Thyroid gland (tissue), 4 donors: Measurements from ENCODE around the gene ZNF432.

Source experiments
- CTCF ChIP-seq, 6 experiments: fragments of 200-600 bp in 3 of 6; fragments of 450-650 bp in 3 of 6; sonication (generic) in 3 of 6; IDR thresholded peaks; one replicate each; pipeline ENCODE4 v1.5.1; 2016 to 2019; ENCODE audit warnings: antibody characterized with exemption in 6 of 6, mild to moderate bottlenecking in 2 of 6, inconsistent platforms in 1 of 6, moderate library complexity in 1 of 6
- POLR2A ChIP-seq, 2 donors: fragments of 450-650 bp; IDR thresholded peaks; one replicate each; pipeline ENCODE4 v1.6.1; 2017; ENCODE audit warnings: antibody characterized with exemption in 2 of 2, mild to moderate bottlenecking in 2 of 2, moderate library complexity in 1 of 2

DNA sequence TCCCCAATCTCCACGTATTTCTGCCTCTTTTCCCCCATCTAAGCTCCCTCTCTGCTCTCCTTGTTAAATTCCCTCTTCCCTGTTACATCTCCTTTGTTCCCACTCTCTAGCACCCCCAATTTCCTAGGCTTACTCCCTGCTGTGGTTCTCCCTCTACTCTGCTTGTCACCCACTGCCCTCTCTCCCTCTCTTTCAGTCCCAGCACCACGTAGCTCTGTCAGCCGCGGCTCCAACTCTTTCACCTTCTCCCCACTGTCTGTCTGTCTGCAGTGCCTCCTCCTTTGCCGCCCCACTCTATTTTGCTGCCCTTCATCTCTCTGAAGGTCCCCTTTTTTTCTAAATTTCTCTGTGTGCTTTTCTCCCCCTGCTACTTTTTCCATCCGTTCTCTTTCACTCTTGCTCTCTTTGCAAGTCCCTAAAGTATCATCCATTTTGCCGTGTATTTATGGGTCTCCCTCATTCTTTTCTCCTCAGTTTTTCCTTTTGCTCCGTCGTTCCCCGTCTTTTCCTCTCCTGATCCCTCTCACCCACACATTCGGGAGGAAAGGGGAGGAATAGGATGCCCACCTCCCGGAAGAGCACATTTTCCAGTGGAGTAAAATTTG lies 46.0 kb upstream of the ZNF432 start:
- TF ChIP-seq CTCF (IDR thresholded peaks at IDR 0.05) (no peak), POLR2A (IDR thresholded peaks at IDR 0.05) (no peak)
